HG03457 (cell line): ENCODE results near the gene AZU1.

Source experiments
- ATAC-seq: cut with Tn5 transposase; IDR thresholded peaks from one replicate; pipeline ENCODE4 v1.9.1; 2021; ENCODE audit warnings: moderate number of reproducible peaks; ENCODE audit not compliant: unreplicated experiment

The AZU1 gene

GRCh38 chr19:827710-828321 lies at the start of gene AZU1:
Gene AZU1 (plus strand): TSS chr19:827837. CDS start chr19:827847, 10 bp downstream.
- ATAC-seq = no peak

- no peak for ATAC-seq
These were observed 48.6 kb upstream of the AZU1 start for GRCh38 chr19:778910-779653.

DNA sequence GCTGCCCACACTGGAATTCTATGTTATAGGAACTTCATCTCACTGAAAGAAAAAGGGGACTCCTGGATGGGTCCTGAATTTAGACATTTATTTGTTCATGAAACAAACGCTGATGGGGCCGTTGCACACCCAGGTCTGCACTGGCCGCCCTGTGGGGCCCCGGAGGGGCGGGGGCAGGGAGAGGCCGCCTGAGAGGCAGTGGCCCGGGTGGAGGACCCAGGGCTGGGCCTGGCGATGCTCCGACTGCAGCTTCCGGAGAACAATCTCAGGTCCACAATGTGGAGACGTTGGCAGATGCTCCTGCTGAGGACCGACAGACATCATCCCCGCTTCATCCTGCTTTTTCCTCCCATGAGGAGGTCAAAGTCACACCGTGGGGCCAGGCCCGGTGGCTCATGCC lies 46.7 kb upstream of the AZU1 start:
- no peak for ATAC-seq

GRCh38 chr19:781800-782184 lies 45.8 kb upstream of the AZU1 start:
- ATAC-seq = no peak

GRCh38 chr19:782185-782877 lies 45.3 kb upstream of the AZU1 start:
- no peak for ATAC-seq

- ATAC-seq = no peak
These were observed 44.6 kb upstream of the AZU1 start for GRCh38 chr19:782878-783668.

- no peak for ATAC-seq
These were observed 43.1 kb upstream of the AZU1 start for GRCh38 chr19:784541-784940.

DNA sequence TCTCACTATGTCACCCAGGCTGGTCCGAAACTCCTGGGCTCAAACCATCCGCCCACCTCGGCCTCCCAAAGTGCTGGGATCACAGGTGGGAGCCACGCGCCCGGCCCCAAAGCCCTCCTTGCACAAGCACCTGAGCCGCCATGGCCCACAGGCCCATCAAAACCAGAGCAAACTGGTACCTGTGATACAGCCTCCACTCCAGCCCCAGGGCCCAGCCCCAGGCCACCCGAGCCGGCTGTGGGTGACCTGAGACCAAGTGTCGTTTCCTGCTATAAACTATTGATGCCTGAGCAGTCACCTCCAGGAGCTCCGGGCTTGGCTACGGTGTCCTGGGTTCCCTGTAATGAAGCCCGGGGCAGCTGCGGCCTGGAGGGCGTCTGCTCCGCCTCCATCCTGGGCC lies 40.1 kb upstream of the AZU1 start:
- ATAC-seq = no peak

GRCh38 chr19:788686-788982 lies 39.0 kb upstream of the AZU1 start:
- no peak for ATAC-seq

DNA sequence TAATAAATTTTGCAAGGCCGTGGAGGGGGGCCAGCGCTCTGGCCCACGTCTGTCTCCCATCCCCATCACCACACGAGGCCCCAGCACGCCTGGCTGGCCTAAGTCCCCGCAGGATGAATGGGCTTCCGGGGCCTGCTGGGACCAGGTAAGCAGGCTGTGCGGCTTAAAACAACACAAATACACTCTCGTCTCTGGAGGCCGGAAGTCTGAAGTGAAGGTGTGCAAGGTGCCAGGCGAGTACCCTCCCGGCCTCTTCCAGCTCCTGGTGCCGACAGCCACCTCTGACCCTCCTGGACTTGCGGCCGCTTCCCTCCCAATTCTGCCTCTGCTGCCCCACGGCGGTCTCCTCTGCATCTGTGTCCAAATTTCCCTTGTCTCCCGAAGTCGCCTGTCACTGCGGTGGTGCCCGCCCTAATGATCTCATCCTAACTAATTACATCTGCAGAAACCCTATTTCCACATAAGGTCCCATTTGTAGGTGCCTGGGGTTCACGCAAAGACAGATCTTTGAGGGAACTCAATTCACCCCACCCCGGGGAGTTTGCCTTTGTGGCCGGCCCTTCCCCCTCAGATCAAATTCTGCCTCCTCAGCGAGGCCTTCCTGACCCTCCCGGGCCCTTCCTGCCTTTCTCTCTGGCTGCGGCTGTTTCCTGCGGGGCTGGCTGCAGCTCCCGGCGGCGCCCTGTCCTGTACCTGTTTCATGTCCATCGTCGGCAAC lies 38.5 kb upstream of the AZU1 start:
- ATAC-seq = no peak

DNA sequence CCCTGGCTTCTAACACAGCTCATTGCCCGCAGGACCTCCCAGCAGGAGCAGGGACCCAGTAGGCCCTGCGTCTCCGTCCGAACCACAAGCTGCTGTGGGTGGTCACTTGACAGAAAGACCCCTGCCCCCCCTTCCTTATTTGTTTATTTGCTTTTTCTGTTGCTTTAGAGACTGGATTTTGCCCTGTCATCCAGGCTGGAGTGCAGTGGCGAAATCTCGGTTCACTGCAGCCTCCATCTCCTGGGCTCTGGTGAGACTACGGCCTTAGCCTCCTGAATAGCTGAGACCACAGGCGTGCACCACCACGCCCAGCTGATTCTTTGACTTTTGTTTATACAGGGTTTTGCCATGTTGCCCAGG lies 38.0 kb upstream of the AZU1 start:
- ATAC-seq = no peak

DNA sequence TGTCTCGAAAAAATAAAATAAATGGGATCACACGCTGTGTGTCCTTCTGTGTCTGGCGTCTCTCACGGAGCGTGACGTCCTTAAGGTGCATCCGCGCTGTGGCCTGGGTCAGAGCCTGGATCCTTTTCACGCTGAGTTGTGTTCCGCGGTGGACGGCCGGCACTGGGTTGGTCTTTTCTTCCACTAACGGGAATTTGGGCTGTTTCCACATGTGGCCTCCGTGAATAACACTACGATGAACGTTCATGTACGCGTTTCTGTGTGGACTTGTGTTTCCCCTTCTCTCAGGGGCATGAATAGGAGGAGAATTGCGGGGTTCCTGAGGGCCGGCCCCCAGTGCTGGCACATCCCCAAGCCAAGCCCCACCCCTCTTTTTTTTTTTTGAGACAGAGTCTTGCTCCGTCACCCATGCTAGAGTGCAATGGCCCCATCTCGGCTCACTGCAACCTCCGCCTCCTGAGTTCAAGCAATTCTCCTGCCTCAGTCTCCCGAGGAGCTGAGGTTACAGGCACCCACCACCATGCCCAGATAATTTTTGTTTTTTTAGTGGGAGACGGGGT lies 36.5 kb upstream of the AZU1 start:
- no peak for ATAC-seq

- ATAC-seq = no peak
These were observed 35.9 kb upstream of the AZU1 start for GRCh38 chr19:791567-792305.

GRCh38 chr19:792306-792885 lies 35.2 kb upstream of the AZU1 start:
- no peak for ATAC-seq

GRCh38 chr19:793806-794205 lies 33.8 kb upstream of the AZU1 start:
- no peak for ATAC-seq

GRCh38 chr19:795073-795611 lies 32.5 kb upstream of the AZU1 start:
- ATAC-seq = no peak

GRCh38 chr19:795691-796581 lies 31.7 kb upstream of the AZU1 start:
- no peak for ATAC-seq
